Muscle layer of colon (tissue), 2 donors: ENCODE measurements around the gene SMIM5.

Source experiments
- H3K27ac ChIP-seq: one replicate; pipeline ENCODE4 v1.7.0; 2013; ENCODE audit warnings: low read depth, mild to moderate bottlenecking, low read length, moderate library complexity
- H3K27me3 ChIP-seq, 2 donors: one replicate each; pipeline ENCODE4 v1.7.0; 2013; ENCODE audit warnings: low read length in 2 of 2, mild to moderate bottlenecking in 2 of 2; ENCODE audit not compliant: insufficient read depth in 2 of 2, control insufficient read depth in 1 of 2
- H3K36me3 ChIP-seq: one replicate; pipeline ENCODE4 v1.7.0; 2013; ENCODE audit warnings: mild to moderate bottlenecking, low read length; ENCODE audit not compliant: insufficient read depth
- H3K4me1 ChIP-seq: one replicate; pipeline ENCODE4 v1.7.0; 2013; ENCODE audit warnings: mild to moderate bottlenecking, low read length; ENCODE audit not compliant: insufficient read depth
- H3K4me3 ChIP-seq, 2 donors: one replicate each; pipeline ENCODE4 v1.7.0; 2013; ENCODE audit warnings: low read length in 2 of 2, low read depth in 1 of 2, mild to moderate bottlenecking in 1 of 2, moderate library complexity in 1 of 2
- H3K9ac ChIP-seq: one replicate; pipeline ENCODE4 v1.7.0; 2013; ENCODE audit warnings: low read length
- H3K9me3 ChIP-seq: one replicate; pipeline ENCODE4 v1.7.0; 2013; ENCODE audit warnings: mild to moderate bottlenecking, low read length
- donor health status: abdominal sarcoma.
- donor health status: Adenocarcinoma of cecum.

The SMIM5 gene

GRCh38 chr17:75605790-75606189 is 27.4 kb upstream of the SMIM5 start:
- no peak overlapping the region for H3K27ac ChIP-seq
- no peak overlapping the region for H3K9ac ChIP-seq
- H3K4me3 ChIP-seq, result no peak overlapping the region
- H3K36me3 ChIP-seq, result no peaks in the 10 kb centered on the region
- H3K27me3 ChIP-seq, result no peaks in the 10 kb centered on the region
- no peaks in the 10 kb centered on the region for H3K9me3 ChIP-seq
- no peaks in the 10 kb centered on the region for H3K4me1 ChIP-seq

DNA sequence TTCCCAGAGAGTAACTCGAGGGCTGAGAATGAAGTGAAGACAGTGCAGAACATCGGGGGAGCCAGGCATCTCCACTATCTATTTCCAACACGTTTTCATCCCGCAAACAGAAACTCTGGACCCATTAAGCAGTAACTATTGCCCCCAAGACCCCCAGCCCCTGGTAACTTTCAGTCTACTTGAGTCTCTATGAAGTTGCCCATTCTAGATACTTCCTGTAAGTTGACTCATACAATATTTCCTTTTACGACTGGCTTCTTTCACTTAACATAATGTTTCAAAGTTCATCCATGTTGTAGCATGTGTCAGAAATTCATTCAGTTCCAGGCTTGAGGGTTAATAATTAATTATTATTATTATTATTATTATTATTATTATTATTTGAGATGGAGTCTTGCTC is 26.1 kb upstream of the SMIM5 start:
- Histone ChIP-seq H3K27ac (no peak overlapping the region), H3K9me3 (no peaks in the 10 kb centered on the region), H3K4me3 (no peak overlapping the region), H3K36me3 (peaks cover 6% of the 10 kb centered on the region), H3K27me3 (no peaks in the 10 kb centered on the region), H3K4me1 (no peaks in the 10 kb centered on the region), H3K9ac (no peak overlapping the region)

- H3K9ac ChIP-seq, result no peak overlapping the region
- H3K4me1 ChIP-seq, result no peaks in the 10 kb centered on the region
- H3K36me3 ChIP-seq, result peaks cover 8% of the 10 kb centered on the region
- no peak overlapping the region for H3K4me3 ChIP-seq
- H3K27me3 ChIP-seq, result no peaks in the 10 kb centered on the region
- no peaks in the 10 kb centered on the region for H3K9me3 ChIP-seq
- H3K27ac ChIP-seq, result no peak overlapping the region
These were observed 22.9 kb upstream of the SMIM5 start for GRCh38 chr17:75610103-75610984.

- H3K9ac ChIP-seq, result no peak overlapping the region
- no peak overlapping the region for H3K27ac ChIP-seq
- no peak overlapping the region for H3K4me3 ChIP-seq
- H3K9me3 ChIP-seq, result no peaks in the 10 kb centered on the region
- H3K4me1 ChIP-seq, result no peaks in the 10 kb centered on the region
- no peaks in the 10 kb centered on the region for H3K27me3 ChIP-seq
- peaks cover 10% of the 10 kb centered on the region for H3K36me3 ChIP-seq
These were observed 21.3 kb upstream of the SMIM5 start for GRCh38 chr17:75611851-75612429.

DNA sequence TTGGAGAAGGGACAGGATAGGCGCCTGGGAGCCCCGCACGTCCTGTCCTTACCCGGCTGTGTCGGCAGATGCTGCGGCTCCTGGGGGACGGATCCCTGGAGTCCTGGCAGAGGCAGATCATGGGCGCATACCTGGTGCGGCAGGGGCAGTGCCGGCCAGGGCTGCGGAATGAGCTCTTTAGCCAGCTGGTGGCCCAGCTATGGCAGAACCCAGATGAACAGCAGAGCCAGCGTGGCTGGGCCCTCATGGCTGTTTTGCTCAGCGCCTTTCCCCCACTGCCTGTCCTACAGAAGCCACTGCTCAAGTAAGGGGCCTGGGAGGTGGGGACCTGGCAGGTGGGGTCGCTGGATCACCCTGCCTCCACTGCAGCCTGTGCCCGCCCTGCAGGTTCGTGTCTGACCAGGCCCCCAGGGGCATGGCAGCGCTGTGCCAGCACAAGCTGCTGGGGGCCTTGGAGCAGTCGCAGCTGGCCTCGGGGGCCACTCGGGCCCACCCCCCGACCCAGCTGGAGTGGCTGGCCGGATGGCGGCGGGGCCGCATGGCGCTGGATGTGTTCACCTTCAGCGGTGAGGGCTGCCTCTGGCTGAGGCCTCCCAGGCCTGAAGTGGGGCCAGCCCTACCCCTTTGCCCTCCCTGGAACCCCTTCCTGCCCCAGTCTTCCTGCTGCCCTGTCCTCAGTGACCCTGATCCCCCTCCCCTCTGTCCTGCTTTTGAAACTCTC is 20.2 kb upstream of the SMIM5 start:
- Histone ChIP-seq H3K4me1 (no peaks in the 10 kb centered on the region), H3K9ac (no peak overlapping the region), H3K4me3 (no peak overlapping the region), H3K36me3 (peaks cover 19% of the 10 kb centered on the region), H3K27me3 (no peaks in the 10 kb centered on the region), H3K9me3 (no peaks in the 10 kb centered on the region), H3K27ac (no peak overlapping the region)

DNA sequence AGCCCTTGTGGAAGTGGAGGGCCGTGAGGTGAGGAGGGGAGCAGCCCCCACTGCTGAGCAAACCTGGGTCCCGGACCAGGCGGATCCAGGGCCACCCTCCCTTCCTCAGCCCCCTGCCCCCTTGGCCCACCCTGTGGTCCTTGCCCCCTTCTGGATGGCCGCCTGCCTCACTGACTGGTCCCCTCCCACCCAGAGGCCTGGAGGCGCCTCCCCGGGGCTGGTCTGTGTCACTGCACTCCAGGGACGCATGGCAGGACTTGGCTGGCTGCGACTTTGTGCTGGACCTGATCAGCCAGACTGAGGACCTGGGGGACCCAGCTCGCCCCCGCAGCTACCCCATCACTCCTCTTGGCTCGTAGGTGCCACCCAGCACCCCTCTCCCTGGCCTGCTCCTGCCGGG is 19.2 kb upstream of the SMIM5 start:
- H3K9ac ChIP-seq, result no peak overlapping the region
- H3K27me3 ChIP-seq, result no peaks in the 10 kb centered on the region
- H3K27ac ChIP-seq, result no peak overlapping the region
- H3K4me3 ChIP-seq, result no peak overlapping the region
- H3K9me3 ChIP-seq, result no peaks in the 10 kb centered on the region
- peaks cover 25% of the 10 kb centered on the region for H3K36me3 ChIP-seq
- H3K4me1 ChIP-seq, result no peaks in the 10 kb centered on the region

DNA sequence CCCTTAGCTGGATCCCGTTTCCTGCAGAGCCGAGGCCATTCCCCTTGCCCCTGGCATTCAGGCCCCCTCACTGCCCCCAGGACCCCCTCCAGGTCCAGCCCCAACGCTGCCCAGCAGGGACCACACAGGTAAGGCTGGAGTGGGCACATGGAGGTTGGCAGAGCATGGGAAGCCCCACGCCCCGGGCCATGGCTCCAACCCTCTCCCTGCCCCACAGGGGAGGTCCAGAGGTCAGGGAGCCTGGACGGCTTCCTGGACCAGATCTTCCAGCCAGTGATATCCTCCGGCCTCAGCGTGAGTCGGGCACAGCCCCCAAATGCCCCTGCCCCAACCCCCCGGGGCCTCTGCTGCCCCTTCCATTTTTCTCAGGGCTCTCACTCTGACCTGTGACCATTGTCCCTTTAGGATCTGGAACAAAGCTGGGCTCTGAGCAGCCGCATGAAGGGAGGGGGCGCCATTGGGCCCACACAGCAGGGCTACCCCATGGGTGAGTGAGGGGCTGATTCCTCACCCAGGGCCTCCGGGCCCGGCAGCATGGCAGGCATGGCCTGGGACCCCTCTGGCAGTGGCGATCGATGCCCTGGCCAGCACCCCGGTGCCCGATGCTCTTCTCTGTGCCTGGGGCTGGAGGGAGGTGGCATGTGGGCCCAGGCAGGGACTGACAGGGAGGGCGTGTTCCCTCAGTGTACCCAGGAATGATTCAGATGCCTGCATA is 18.5 kb upstream of the SMIM5 start:
- no peak overlapping the region for H3K4me3 ChIP-seq
- peaks cover 25% of the 10 kb centered on the region for H3K36me3 ChIP-seq
- H3K27ac ChIP-seq, result no peak overlapping the region
- H3K9ac ChIP-seq, result no peak overlapping the region
- no peaks in the 10 kb centered on the region for H3K4me1 ChIP-seq
- H3K9me3 ChIP-seq, result no peaks in the 10 kb centered on the region
- no peaks in the 10 kb centered on the region for H3K27me3 ChIP-seq

DNA sequence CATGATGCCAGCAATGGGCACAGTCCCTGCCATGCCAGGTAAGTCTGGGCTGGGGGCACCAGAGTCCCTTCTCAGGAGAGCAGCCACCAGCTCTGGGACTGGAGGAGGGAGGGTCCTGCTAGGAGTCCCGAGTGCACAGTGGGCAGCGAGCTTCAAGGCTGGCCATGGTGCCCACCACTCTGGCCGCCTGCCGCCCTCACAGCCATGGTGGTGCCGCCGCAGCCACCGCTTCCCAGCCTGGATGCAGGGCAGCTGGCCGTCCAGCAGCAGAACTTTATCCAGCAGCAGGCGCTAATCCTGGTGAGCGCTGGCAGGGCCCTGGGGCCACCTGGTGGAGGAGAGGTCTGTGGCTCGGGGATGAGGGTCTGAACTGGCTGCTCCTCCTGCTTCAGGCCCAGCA is 17.9 kb upstream of the SMIM5 start:
- Histone ChIP-seq H3K36me3 (peaks cover 31% of the 10 kb centered on the region), H3K27ac (no peak overlapping the region), H3K4me1 (no peaks in the 10 kb centered on the region)

DNA sequence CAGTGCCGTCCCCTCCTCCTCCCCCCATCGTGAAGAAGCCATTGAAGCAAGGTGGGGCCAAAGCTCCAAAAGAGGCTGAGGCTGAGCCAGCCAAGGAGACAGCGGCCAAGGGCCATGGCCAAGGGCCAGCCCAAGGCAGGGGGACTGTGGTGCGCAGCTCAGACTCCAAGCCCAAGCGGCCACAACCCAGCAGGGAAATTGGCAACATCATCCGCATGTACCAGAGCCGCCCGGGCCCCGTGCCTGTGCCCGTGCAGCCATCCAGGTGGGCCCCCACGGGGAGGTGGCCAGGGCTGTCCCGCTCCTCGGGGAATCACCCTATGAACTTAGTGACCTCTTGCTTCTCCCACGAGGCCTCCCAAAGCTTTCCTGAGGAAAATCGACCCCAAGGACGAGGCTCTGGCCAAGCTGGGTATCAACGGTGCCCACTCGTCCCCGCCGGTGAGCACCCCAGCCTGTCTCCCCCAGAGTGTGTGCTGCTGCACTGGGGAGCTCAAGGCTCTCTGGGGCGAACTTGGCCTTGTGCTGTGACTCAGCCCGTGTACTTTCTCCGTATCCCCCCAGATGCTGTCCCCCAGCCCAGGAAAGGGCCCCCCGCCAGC is 16.6 kb upstream of the SMIM5 start:
- H3K9ac ChIP-seq, result no peak overlapping the region
- H3K4me1 ChIP-seq, result no peaks in the 10 kb centered on the region
- H3K27ac ChIP-seq, result no peak overlapping the region
- H3K9me3 ChIP-seq, result no peaks in the 10 kb centered on the region
- H3K36me3 ChIP-seq, result peaks cover 41% of the 10 kb centered on the region
- no peaks in the 10 kb centered on the region for H3K27me3 ChIP-seq
- H3K4me3 ChIP-seq, result no peak overlapping the region

More for the DNA sequence above, 17.9 kb upstream of the SMIM5 start:
- Histone ChIP-seq H3K27me3 (no peaks in the 10 kb centered on the region), H3K4me3 (no peak overlapping the region), H3K9me3 (no peaks in the 10 kb centered on the region), H3K9ac (no peak overlapping the region)

- H3K9me3 ChIP-seq, result no peaks in the 10 kb centered on the region
- no peak overlapping the region for H3K4me3 ChIP-seq
- no peak overlapping the region for H3K27ac ChIP-seq
- H3K36me3 ChIP-seq, result peaks cover 37% of the 10 kb centered on the region
- H3K27me3 ChIP-seq, result no peaks in the 10 kb centered on the region
- H3K4me1 ChIP-seq, result no peaks in the 10 kb centered on the region
- no peak overlapping the region for H3K9ac ChIP-seq
These were observed 16.0 kb upstream of the SMIM5 start for GRCh38 chr17:75617218-75617617.

GRCh38 chr17:75617675-75618074 is 15.6 kb upstream of the SMIM5 start:
- Histone ChIP-seq H3K27ac (no peak overlapping the region), H3K4me1 (no peaks in the 10 kb centered on the region)

More at GRCh38 chr17:75617675-75618074, 15.6 kb upstream of the SMIM5 start:
- H3K36me3 ChIP-seq, result peaks cover 37% of the 10 kb centered on the region
- no peaks in the 10 kb centered on the region for H3K27me3 ChIP-seq
- no peak overlapping the region for H3K4me3 ChIP-seq
- H3K9ac ChIP-seq, result no peak overlapping the region
- H3K9me3 ChIP-seq, result no peaks in the 10 kb centered on the region
